ENCODE results near the gene TLCD3B. TPM values are rescaled to one million over a fixed set of nuclear protein-coding genes. Genes with fewer than 3 reads are reported as not detected.
A peak's percentile ranks its signal among the peaks of the same experiment; 100 is the strongest.

The TLCD3B gene
- total RNA-seq, 1 donor from 2014 or later: not detected

GRCh38 chr16:30004811-30005242, 26.2 kb downstream of the TLCD3B start:
- DNase-seq (ENCODE audit: low spot score): no peak

- no peak for DNase-seq (ENCODE audit: low spot score)
Observed at GRCh38 chr16:30004424-30004776, 26.7 kb downstream of the TLCD3B start.

GRCh38 chr16:30003670-30004423, 27.2 kb downstream of the TLCD3B start:
- DNase-seq (ENCODE audit: low spot score): no peak

- DNase-seq (ENCODE audit: low spot score): no peak
Observed at GRCh38 chr16:30002614-30003346, 28.3 kb downstream of the TLCD3B start.

- no peak for DNase-seq (ENCODE audit: low spot score)
Observed at GRCh38 chr16:30000735-30001631, 30.1 kb downstream of the TLCD3B start.

- no peak for DNase-seq (ENCODE audit: low spot score)
Observed at GRCh38 chr16:29999605-30000004, 31.5 kb downstream of the TLCD3B start.

- no peak for DNase-seq (ENCODE audit: low spot score)
Observed at GRCh38 chr16:29996766-29997250, 34.3 kb downstream of the TLCD3B start.

GRCh38 chr16:29995911-29996765, 34.9 kb downstream of the TLCD3B start, which contains the start of gene INO80E:
INO80E (plus strand) TSS chr16:29996241; CDS start chr16:29996311, 70 bp downstream.
- peak; percentile 98 for DNase-seq (ENCODE audit: low spot score)

GRCh38 chr16:29995324-29995910, 35.7 kb downstream of the TLCD3B start, which contains the start of gene HIRIP3:
HIRIP3 (minus strand) TSS chr16:29995617; CDS start chr16:29995605, 12 bp downstream.
- peak; percentile 87 for DNase-seq (ENCODE audit: low spot score)

GRCh38 chr16:29994600-29995323, 36.3 kb downstream of the TLCD3B start:
- no peak for DNase-seq (ENCODE audit: low spot score)

GRCh38 chr16:29993903-29994599, 37.0 kb downstream of the TLCD3B start:
- no peak for DNase-seq (ENCODE audit: low spot score)

GRCh38 chr16:29993191-29993902, 37.7 kb downstream of the TLCD3B start:
- DNase-seq (ENCODE audit: low spot score): no peak

- DNase-seq (ENCODE audit: low spot score): no peak
Observed at GRCh38 chr16:29992344-29992967, 38.6 kb downstream of the TLCD3B start.

- no peak for DNase-seq (ENCODE audit: low spot score)
Observed at GRCh38 chr16:29991571-29991904, 39.5 kb downstream of the TLCD3B start.

- DNase-seq (ENCODE audit: low spot score): no peak
Observed at GRCh38 chr16:29990883-29991570, 40.0 kb downstream of the TLCD3B start.

- DNase-seq (ENCODE audit: low spot score): no peak
Observed at GRCh38 chr16:29990034-29990433, 41.0 kb downstream of the TLCD3B start.

- DNase-seq (ENCODE audit: low spot score): no peak
Observed at GRCh38 chr16:29989111-29989858, 41.8 kb downstream of the TLCD3B start.

Measured in mucosa of gallbladder (tissue), 1 donor.